ENCODE results near the gene ARHGAP15. TPM values are rescaled to one million over a fixed set of nuclear protein-coding genes. Genes with fewer than 3 reads are reported as not detected.

The ARHGAP15 gene
- total and polyA plus RNA-seq, 12 donors, result 1.3 to 7.7 (median 2.8) TPM

DNA sequence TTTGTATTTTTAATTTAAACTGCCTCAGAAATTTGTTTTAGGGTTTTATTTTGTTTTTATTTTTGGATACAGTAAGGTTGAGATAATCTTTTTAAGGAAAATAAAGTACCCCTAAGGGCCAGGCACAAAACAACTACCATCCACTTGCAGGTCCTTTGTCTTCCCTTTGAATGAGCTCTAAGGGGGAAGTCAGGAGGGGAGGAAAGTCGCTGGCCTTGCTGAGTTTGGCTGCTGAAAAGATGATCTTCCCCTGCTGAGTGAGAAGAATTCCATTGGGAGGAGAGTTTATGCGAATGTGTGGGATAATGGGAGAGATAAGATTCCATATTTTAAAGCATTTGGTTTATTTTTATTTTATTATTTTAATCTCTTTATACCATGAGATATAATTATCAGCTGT lies 100.7 kb downstream of the ARHGAP15 start:
- Histone ChIP-seq H3K4me1 (no peaks in the 10 kb centered on the region), H3K9me3 (peaks cover 0 to 29% (median 8%) of the 10 kb centered on the region in 11 donors), H3K4me3 (no peak overlapping the region), H3K36me3 (peaks cover 0 to 30% (median 0%) of the 10 kb centered on the region in 9 donors), H3K27me3 (no peaks in the 10 kb centered on the region), H3K27ac (no peak overlapping the region)
- DNase-seq (no peak), ATAC-seq (no peak)
- intact Hi-C loops (cut with DNase I), result loop anchor here in 2 of 10 donors (1.0 to 10.0 kb wide), 2 partner anchors 7 to 115 kb away; no protein-coding TSS in a partner anchor
- WGBS, 2 donors, result 33 to 38% methylated on average over 2 of the region's 2 CpGs
- TF ChIP-seq, protein P1, sequence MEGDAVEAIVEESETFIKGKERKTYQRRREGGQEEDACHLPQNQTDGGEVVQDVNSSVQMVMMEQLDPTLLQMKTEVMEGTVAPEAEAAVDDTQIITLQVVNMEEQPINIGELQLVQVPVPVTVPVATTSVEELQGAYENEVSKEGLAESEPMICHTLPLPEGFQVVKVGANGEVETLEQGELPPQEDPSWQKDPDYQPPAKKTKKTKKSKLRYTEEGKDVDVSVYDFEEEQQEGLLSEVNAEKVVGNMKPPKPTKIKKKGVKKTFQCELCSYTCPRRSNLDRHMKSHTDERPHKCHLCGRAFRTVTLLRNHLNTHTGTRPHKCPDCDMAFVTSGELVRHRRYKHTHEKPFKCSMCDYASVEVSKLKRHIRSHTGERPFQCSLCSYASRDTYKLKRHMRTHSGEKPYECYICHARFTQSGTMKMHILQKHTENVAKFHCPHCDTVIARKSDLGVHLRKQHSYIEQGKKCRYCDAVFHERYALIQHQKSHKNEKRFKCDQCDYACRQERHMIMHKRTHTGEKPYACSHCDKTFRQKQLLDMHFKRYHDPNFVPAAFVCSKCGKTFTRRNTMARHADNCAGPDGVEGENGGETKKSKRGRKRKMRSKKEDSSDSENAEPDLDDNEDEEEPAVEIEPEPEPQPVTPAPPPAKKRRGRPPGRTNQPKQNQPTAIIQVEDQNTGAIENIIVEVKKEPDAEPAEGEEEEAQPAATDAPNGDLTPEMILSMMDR (IDR thresholded peaks at IDR 0.05), result no peak

DNA sequence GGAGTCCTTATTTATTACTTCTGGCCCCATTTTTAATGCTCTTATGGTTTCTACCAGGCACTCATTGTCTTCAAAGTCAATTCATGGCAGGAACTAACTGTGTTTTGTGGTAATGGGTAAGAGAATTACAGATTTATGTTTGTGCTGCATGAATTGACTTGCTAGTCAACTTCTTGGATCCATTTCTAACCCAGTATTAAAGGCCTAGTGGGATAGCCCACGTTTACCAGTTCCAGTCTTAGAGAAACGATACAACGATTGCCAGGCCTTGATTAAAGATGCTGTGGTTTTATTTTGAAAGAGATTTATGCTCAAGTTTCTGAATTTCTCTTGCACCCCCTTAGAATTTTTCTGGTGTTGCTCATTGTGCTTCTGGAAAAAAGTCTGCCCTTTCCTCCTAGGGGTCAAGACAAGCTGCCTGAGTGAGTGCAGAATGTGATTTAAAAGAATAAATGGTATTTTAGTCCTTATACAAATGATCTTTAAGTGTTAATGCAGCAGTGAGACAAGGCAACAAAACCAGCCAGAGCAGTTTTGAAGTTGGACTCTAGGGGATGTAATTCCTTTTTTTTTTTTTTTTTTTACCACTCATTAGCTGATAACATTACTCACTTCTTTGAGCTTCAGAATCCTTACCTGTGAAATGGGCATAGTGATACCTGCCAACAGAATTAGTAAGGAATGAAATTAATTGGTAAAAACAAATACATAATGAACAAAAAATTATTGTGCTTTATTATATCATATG lies 101.5 kb downstream of the ARHGAP15 start:
- Histone ChIP-seq H3K27me3 (no peaks in the 10 kb centered on the region), H3K9me3 (peaks cover 0 to 33% (median 8%) of the 10 kb centered on the region in 11 donors), H3K4me3 (no peak overlapping the region), H3K4me1 (no peaks in the 10 kb centered on the region), H3K27ac (no peak overlapping the region), H3K36me3 (peaks cover 0 to 30% (median 0%) of the 10 kb centered on the region in 9 donors)
- intact Hi-C loops (cut with DNase I), result no loop called here
- no peak for DNase-seq
- TF ChIP-seq, protein P1 (IDR thresholded peaks at IDR 0.05), result no peak
- no peak for ATAC-seq
- 68 to 76% methylated on average over 3 of the region's 3 CpGs for WGBS, 2 donors

GRCh38 chr2:143231254-143231645 lies 102.0 kb downstream of the ARHGAP15 start:
- WGBS, 2 donors, result 83 to 95% methylated on average over 1 of the region's 1 CpG
- no peak for ATAC-seq
- Histone ChIP-seq H3K4me1 (no peaks in the 10 kb centered on the region), H3K36me3 (peaks cover 0 to 30% (median 0%) of the 10 kb centered on the region in 9 donors), H3K27me3 (no peaks in the 10 kb centered on the region), H3K9me3 (peaks cover 0 to 33% (median 8%) of the 10 kb centered on the region in 11 donors), H3K4me3 (no peak overlapping the region), H3K27ac (no peak overlapping the region)
- no peak for DNase-seq
- intact Hi-C loops (cut with DNase I), result no loop called here
- TF ChIP-seq, protein P1 (IDR thresholded peaks at IDR 0.05), result no peak

DNA sequence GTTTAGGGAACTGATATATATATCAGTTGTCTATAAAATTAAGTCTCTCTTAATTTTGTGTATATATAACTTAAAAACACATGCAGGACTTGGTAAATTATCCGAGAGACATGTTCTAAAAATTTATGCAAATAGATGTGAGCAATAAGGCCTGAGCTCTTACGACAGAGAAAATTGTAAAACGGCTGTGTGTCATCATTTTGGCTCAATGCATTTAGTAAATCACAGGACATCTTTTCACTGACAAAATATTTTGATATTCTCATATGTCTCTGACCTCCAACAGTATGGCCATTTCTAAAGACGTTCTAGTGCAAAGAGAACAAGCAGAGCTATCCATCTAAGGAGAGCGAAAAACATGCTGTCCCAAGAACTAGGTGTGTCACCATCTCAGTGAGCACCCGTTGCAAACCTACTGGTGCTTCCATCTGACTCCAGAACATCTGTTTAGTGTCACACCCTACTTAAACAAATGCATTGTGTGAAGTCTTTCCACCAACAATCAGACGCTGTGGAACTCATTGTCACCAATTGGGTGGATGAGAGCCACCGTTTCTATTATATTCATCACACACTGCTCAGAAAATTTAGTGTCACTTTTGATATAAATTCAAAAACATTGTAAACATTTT lies 108.0 kb downstream of the ARHGAP15 start:
- WGBS, 2 donors, result 76 to 82% methylated on average over 8 of the region's 8 CpGs
- H3K9me3 ChIP-seq, result peaks cover 0 to 31% (median 8%) of the 10 kb centered on the region in 11 donors
- no peak overlapping the region for H3K4me3 ChIP-seq
- intact Hi-C loops (cut with DNase I), result loop anchor here in 1 of 10 donors (1.0 kb wide), 1 partner anchor 8 kb away; no protein-coding TSS in a partner anchor
- DNase-seq (no peak), ATAC-seq (no peak)
- TF ChIP-seq, protein P1 (IDR thresholded peaks at IDR 0.05), result no peak
- no peak overlapping the region for H3K27ac ChIP-seq
- H3K27me3 ChIP-seq, result no peaks in the 10 kb centered on the region
- H3K4me1 ChIP-seq, result no peaks in the 10 kb centered on the region
- H3K36me3 ChIP-seq, result peaks cover 0 to 8% (median 0%) of the 10 kb centered on the region in 9 donors

All from heart right ventricle (tissue), 16 donors.